Endodermal cell (in vitro differentiated cells): Measurements from ENCODE around the gene LRIG1. TPM values are rescaled to one million over a fixed set of nuclear protein-coding genes. Genes with fewer than 3 reads are reported as not detected.

Experiments
- DNase-seq: peaks from one replicate; pipeline ENCODE4 v3.0.0-alpha.2; 2017
- H3K27ac ChIP-seq: 2 replicates; pipeline ENCODE4 v1.5.1; 2013; ENCODE audit warnings: mild to moderate bottlenecking, low read depth, low read length, moderate library complexity
- H3K27me3 ChIP-seq: 2 replicates; pipeline ENCODE4 v1.6.1; 2013; ENCODE audit warnings: mild to moderate bottlenecking, low read length, moderate library complexity; ENCODE audit not compliant: insufficient read depth, control insufficient read depth, poor library complexity, severe bottlenecking
- H3K36me3 ChIP-seq: 2 replicates; pipeline ENCODE4 v1.7.0; 2013; ENCODE audit warnings: mild to moderate bottlenecking, low read length, moderate library complexity; ENCODE audit not compliant: control insufficient read depth, insufficient read depth
- H3K4me1 ChIP-seq: one replicate; pipeline ENCODE4 v1.7.0; 2013; ENCODE audit warnings: low read length; ENCODE audit not compliant: control insufficient read depth, insufficient read depth
- H3K4me3 ChIP-seq: 2 replicates; pipeline ENCODE4 v1.5.1; 2013; ENCODE audit warnings: mild to moderate bottlenecking, low read length, moderate library complexity
- H3K9ac ChIP-seq: 2 replicates; pipeline ENCODE4 v1.6.1; 2013; ENCODE audit warnings: mild to moderate bottlenecking, low read length, moderate library complexity; ENCODE audit not compliant: poor library complexity, severe bottlenecking; ENCODE audit errors: extremely low read depth
- H3K9me3 ChIP-seq: 2 replicates; pipeline ENCODE4 v1.6.1; 2013; ENCODE audit warnings: mild to moderate bottlenecking, low read length, moderate library complexity; ENCODE audit not compliant: control insufficient read depth
- H3K27ac Mint-ChIP-seq: 2 replicates; pipeline ENCODE4 v1.8.0; 2020; ENCODE audit warnings: mixed read lengths
- H3K27me3 Mint-ChIP-seq: 2 replicates; pipeline ENCODE4 v1.8.0; 2021; ENCODE audit warnings: mild to moderate bottlenecking, mixed read lengths; ENCODE audit not compliant: insufficient read depth
- H3K36me3 Mint-ChIP-seq: 2 replicates; pipeline ENCODE4 v1.8.0; 2020; ENCODE audit warnings: low read depth, mixed read lengths
- H3K4me1 Mint-ChIP-seq: 2 replicates; pipeline ENCODE4 v1.8.0; 2020; ENCODE audit warnings: mixed read lengths
- H3K4me3 Mint-ChIP-seq: 2 replicates; pipeline ENCODE4 v1.8.0; 2020; ENCODE audit warnings: mild to moderate bottlenecking, moderate library complexity, mixed read lengths
- H3K9me3 Mint-ChIP-seq: 2 replicates; pipeline ENCODE4 v1.8.0; 2020; ENCODE audit warnings: mild to moderate bottlenecking, mixed read lengths
- CTCF ChIP-seq: fragments of 200-600 bp; sonication (generic); conservative IDR thresholded peaks from 2 replicates; pipeline ENCODE4 v1.5.0; 2021; ENCODE audit warnings: antibody characterized with exemption, mild to moderate bottlenecking
- WGBS, 2 experiments: methylation state at CpG; one replicate each; pipeline versions ENCODE4 v1.1.5 to v1.1.7; 2013; ENCODE audit warnings: missing lambda C conversion rate in 2 of 2, mixed read lengths in 1 of 2; ENCODE audit not compliant: insufficient coverage in 1 of 2, insufficient read length in 1 of 2; 5-methylcytosine and 5-hydroxymethylcytosine counted together
- total RNA-seq, 2 donors: library from RNA; stranded (reverse); fragmentation: NEBNext Ultra II Directional in 1 of 2; extraction: Animal tissue kit (Norgen Biotek cat#: 25700) in 1 of 2; gene quantifications; 2 replicates in 1 of 2; 3 replicates in 1 of 2; pipeline ENCODE4 v1.2.1, GENCODE V29; 2021

LRIG1 gene
- total RNA-seq, 2 donors from 2014 or later, result 37.5 to 42.3 TPM

GRCh38 chr3:66449411-66449974, 51.3 kb downstream of the LRIG1 start:
- DNase-seq, result no peak
- H3K4me1 ChIP-seq, result peaks cover 28% of the 10 kb centered on the region
- Mint-ChIP-seq H3K27me3 (no peaks in the 10 kb centered on the region), H3K4me3 (no peak overlapping the region), H3K36me3 (peaks cover 25% of the 10 kb centered on the region), H3K27ac (no peak overlapping the region), H3K9me3 (no peaks in the 10 kb centered on the region), H3K4me1 (peaks cover 58% of the 10 kb centered on the region)
- H3K9me3 ChIP-seq, result no peaks in the 10 kb centered on the region
- H3K4me3 ChIP-seq, result no peak overlapping the region
- peaks cover 60% of the 10 kb centered on the region for H3K36me3 ChIP-seq
- H3K27ac ChIP-seq, result no peak overlapping the region
- TF ChIP-seq CTCF, result no peak
- 94 to 96% methylated on average over 3 to 7 of the region's 7 CpGs for WGBS, 2 experiments
- no peaks in the 10 kb centered on the region for H3K27me3 ChIP-seq
- H3K9ac ChIP-seq, result no peak overlapping the region

- WGBS, 2 experiments, result 81 to 92% methylated on average over 5 to 7 of the region's 7 CpGs
- peak overlapping the region; percentile 6 for H3K4me3 Mint-ChIP-seq
- Histone ChIP-seq H3K9me3 (no peaks in the 10 kb centered on the region), H3K27me3 (no peaks in the 10 kb centered on the region), H3K27ac (no peak overlapping the region), H3K4me1 (peaks cover 33% of the 10 kb centered on the region), H3K4me3 (no peak overlapping the region), H3K36me3 (peaks cover 50% of the 10 kb centered on the region), H3K9ac (no peak overlapping the region)
- H3K9me3 Mint-ChIP-seq, result no peaks in the 10 kb centered on the region
- TF ChIP-seq CTCF, result no peak
- no peaks in the 10 kb centered on the region for H3K27me3 Mint-ChIP-seq
- H3K27ac Mint-ChIP-seq, result peak overlapping the region; percentile 35
- H3K4me1 Mint-ChIP-seq, result peaks cover 63% of the 10 kb centered on the region
- peak; percentile 63 for DNase-seq
- H3K36me3 Mint-ChIP-seq, result peaks cover 17% of the 10 kb centered on the region
These were observed 56.6 kb downstream of the LRIG1 start for GRCh38 chr3:66444146-66444644.

GRCh38 chr3:66443118-66443803, 57.6 kb downstream of the LRIG1 start:
- Mint-ChIP-seq H3K4me3 (peak overlapping the region; percentile 43), H3K27ac (peak overlapping the region; percentile 92)

More at GRCh38 chr3:66443118-66443803, 57.6 kb downstream of the LRIG1 start:
- peaks cover 33% of the 10 kb centered on the region for H3K4me1 ChIP-seq
- Mint-ChIP-seq H3K36me3 (peaks cover 9% of the 10 kb centered on the region), H3K4me1 (peaks cover 67% of the 10 kb centered on the region), H3K9me3 (no peaks in the 10 kb centered on the region), H3K27me3 (no peaks in the 10 kb centered on the region)
- no peak for DNase-seq
- no peak for TF ChIP-seq CTCF
- no peaks in the 10 kb centered on the region for H3K9me3 ChIP-seq
- 70 to 72% methylated on average over 3 to 8 of the region's 10 CpGs for WGBS, 2 experiments
- H3K27me3 ChIP-seq, result no peaks in the 10 kb centered on the region
- H3K36me3 ChIP-seq, result peaks cover 41% of the 10 kb centered on the region
- H3K4me3 ChIP-seq, result no peak overlapping the region
- peak overlapping the region; percentile 56 for H3K9ac ChIP-seq
- peak overlapping the region; percentile 91 for H3K27ac ChIP-seq
